Medulla oblongata (tissue), 1 donor: ENCODE measurements around the gene NDUFS3.
"Not testable (repeated sequence)": the region's sequence is repeated elsewhere in the genome, so short reads cannot be mapped to it uniquely, and the experiment has no call there.

Experiments
- DNase-seq: peaks from one replicate; pipeline ENCODE4 v3.0.0-alpha.2; 2015; ENCODE audit errors: extremely low spot score

NDUFS3 gene

DNA sequence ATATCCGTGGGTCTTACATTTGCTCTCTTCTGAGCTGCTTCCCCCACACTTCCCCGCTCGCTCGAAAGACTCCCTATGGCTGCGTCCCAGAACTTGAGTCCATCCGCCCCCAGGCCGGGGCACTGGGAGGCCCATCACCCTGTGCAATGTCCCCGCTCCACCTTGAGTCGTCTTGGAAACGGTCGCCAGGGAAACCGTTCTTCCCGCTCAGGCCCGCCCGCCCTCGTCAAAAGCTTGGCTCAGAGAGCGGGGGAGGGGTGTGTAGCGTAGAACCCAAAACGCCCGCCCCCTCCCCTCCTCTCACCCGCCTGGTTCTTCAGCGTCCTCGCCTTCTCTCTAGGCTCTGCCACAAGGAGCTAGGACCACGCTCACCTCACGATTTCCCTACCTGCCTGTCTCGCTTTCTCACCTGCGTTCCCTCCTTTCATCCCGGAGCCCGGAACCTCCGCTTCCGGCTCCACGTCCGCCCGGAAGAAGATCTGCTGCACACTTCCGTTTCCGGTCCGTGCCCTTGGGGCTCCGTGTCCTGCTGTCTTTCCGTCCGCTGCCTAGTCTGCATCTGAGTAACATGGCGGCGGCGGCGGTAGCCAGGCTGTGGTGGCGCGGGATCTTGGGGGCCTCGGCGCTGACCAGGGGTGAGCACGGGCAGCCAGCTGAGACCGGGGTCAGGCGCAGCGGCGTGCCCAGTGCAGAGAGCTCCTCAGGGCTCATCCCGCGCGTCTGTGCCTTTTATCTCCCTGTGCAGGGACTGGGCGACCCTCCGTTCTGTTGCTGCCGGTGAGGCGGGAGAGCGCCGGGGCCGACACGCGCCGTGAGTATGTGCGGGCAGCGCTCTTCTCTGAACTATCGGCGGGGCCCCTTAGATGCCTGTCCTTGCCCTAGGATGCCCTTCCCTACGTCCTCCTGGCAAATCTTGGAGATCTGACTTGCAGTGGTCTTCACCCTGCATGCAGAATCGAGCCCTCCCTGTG lies at the start of gene NDUFS3, which contains the start of gene KBTBD4:
Gene NDUFS3 (plus strand): TSS at position 551 of the 971 bp plus-strand sequence. CDS start 18 bp downstream, at position 569.
Gene KBTBD4 (minus strand): TSS at position 447 of the 971 bp plus-strand sequence. CDS start 19 bp downstream, at position 428.
- peak; percentile 94 for DNase-seq

DNA sequence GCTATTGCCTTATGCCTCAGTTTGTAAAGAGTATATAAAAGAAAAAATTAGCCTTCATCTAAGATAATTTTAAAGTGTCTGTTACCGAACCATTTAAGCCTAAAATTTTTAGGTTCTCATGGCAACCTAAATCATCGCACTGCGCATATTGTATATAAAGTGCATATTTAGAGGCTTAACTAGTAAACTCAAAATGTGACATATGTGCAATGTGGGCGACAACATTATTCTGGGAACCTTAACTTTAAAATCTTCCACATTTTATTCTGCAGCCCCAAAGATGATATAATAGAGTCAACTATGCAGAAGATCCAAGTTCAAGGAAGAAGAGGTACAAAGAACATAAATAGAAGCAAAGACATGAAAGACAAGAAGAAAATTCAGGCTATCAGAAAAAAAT lies 48.9 kb upstream of the NDUFS3 start:
- no peak for DNase-seq

DNA sequence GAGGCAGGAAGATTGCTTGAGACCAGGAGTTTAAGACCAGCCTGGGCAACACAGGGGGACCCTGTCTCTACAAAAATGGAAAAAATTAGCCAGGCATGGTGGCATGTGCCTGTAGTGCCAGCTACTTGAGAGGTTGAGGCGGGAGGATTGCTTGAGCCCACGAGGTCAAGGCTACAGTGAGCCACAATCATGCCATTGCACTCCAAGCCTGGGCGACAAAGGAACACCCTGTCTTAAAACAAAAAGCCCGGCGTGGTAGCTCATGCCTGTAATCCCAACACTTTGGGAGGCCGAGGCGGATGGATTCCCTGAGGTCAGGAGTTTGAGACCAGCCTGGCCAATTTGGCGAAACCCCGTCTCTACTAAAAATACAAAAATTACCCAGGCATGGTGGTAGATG lies 48.2 kb upstream of the NDUFS3 start:
- DNase-seq, result not testable (repeated sequence)

DNA sequence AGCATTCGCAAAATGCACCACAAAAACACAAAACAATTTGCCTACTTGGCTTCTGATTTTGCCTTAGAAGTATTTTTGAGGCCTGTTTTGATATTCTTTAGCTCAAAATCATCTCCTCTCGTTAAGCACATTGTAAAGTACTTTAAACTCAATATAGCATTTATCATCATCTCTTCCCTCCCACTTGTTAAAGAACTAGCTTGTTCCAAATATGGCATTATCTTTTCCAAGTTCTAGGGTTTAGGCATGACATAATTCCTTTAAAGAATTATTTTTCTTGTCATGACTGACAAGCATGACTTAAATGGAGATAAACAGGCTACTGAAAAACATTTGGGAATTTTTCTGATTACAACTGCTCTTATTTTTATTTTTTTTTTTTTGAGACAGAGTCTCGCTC lies 47.2 kb upstream of the NDUFS3 start:
- DNase-seq, result no peak

DNA sequence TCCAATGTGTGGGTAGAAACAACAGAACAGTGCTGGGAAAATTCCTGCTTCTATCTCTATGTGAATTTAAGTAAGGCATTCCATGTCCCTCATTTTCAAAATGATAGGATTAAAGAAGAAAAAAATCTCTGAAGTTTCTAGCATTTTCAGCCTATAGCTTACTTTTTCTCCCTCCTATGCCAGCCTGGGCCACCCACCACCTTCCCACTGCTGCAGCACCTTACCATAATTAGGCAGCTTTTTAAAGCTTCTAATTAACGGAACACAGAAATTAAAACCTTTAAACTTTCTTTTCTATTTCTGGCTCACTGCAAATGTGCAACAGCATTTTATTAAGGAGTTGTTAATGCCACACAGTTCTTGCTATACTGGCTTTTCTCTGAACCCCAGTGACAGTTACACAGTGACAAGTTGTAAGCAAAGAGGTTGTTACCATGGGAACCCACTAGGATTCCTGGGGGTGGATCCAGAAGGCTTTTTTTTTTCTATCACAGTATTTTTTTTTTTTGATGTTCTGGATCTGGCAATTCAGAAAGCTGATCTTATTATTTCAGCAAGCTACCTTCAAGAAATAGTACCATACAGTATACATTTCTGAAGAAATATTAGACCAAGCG lies 46.2 kb upstream of the NDUFS3 start:
- peak; percentile 13 for DNase-seq

DNA sequence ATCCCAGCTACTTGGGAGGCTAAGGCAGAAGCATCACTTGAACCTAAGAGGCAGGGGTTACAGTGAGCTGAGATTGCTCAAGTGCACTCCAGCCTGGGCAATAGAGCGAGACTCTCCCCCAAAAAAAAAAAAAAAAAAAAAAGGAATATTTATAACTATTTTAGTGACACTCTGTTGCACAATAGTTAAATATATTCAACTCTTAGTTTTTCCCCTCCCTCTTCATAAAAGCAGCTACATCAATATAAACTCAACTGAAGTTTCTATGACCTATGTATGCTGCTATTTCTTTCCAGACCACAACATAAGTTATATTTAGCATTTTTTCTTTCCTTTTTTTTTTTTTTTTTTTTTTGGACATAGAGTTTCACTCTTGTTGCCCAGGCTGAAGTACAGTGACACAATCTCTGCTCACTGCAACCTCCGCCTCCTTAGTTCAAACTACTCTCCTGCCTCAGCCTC lies 45.2 kb upstream of the NDUFS3 start:
- no peak for DNase-seq

DNA sequence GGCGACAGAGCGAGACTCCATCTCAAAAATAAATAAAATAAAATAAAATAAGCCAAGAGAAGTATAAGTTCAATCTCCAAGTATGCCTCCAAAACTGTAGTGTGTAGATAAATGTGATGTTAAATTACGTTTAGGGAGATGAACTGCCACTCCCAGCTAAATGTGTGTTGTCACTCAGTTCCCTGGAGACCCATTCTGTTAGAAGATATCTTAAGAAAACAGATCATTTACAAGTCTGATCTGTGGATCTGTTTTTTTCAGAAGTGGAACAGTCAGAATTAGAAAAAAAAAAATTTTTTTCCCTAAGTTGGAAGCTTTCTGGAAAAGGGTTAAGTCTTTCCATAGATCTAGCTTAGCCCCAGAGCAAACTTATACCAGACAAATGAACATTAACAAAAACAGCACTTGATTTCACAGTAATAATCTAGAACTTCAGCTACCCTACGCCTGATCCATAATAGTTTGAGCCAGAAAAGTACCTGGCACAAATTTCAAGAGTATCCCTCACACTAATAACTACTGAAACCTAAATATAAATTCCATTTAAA lies 44.1 kb upstream of the NDUFS3 start:
- no peak for DNase-seq

DNA sequence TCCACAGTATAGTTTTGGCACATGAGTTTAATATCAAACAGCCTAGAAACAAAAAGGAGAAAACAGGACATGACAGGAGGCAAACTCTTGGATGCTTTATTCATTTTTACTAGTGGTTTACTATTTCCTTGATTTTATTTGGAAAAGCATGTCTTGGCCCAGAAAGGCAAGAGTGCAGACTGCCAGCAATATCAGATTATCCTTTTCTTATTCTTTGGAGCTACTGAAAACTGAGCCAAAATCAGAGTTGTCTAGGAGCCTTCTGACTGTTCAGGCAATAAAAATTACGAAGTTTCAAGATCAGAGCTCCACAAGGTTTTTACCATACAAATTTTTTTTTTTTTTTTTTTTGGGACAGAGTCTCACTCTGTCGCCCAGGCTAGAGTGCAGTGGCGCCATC lies 42.0 kb upstream of the NDUFS3 start:
- peak; percentile 17 for DNase-seq

DNA sequence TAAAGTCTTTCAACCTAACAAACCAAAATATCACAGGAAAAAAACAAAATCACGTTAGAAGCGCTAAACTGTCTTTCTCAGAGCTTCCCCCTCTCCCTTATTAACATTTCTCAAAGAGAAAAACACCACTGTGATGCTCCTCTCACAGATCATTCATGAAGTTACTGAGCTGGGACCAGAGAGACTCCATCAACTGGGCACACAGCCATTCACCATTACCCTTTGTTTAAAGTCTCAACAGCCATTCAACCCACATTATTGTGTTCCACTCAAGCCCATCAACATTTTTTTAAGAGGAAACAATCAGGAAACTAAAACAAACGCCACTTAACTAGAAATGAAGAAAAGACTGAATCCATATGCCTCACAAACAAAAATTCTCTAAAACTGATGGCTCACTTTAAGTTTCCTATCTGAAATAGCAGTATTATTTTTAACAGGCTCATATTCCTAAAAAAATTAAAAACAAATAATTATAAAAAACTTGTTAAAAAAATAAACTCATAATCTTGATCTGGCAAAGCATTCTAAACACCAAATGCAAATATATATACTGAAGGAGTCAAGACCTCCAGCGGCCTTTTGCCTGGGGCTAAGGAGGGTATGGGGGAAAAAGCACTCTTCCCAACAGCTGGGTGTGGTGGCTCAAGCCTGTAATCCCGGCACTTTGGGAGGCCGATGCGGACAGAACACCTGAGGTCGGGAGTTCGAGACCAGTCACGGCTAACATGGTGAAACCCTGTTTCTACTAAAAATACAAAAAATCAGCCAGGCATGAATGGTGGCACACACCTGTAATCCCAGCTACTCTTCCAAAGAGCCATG lies 39.9 kb upstream of the NDUFS3 start:
- DNase-seq, result peak; percentile 76

DNA sequence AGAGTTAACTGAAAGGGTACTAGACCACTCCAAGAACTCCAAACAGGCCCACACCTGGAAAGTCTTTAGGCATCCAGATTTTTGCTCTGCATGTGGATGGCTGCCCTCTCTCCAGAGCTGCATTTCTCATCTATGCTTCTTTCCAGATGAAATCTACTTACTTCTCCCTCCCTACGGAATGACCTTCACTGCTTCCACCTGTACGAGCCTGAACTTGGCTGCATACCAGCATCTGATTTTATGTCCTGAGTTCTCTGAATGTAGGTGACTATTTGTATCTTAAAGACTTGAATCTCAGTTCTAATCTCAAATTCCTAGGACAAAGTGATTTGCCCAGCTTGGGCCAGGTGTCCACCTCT lies 39.2 kb upstream of the NDUFS3 start:
- DNase-seq, result no peak

DNA sequence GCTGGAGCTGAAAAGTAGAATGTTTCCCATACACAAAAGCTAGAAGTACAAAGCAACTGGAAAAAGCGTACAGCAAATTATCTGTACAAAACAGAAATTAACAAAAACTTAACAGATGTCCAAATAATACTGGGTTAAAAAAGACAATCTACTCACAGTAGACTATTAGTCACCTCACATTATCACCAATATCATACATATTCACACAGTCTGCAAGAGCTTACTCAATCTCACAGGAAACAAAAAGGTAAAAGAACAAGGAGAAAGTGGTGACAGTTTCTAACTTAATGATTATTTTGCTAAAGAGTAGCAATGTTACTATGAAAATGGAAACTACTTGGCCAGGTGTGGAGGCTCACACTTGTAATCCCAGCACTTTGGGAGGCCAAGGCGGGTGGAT lies 37.8 kb upstream of the NDUFS3 start:
- no peak for DNase-seq

DNA sequence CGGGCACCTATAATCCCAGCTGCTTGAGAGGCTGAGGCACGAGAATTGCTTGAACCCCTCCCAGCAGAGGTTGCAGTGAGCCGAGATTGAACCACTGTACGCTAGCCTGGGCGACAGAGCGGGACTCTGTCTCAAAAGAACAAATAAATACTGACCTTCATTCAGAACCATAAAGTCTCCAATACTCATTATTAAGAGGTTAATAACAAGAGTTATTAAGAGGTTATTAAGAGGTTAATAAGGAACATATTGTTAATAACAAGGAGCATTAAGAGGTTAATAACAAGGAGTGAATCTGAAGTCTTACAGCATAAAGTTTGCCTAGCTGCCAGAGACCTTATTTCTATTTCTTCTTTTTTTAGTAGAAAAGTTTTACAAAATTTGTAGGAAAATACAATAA lies 33.6 kb upstream of the NDUFS3 start:
- DNase-seq, result no peak

DNA sequence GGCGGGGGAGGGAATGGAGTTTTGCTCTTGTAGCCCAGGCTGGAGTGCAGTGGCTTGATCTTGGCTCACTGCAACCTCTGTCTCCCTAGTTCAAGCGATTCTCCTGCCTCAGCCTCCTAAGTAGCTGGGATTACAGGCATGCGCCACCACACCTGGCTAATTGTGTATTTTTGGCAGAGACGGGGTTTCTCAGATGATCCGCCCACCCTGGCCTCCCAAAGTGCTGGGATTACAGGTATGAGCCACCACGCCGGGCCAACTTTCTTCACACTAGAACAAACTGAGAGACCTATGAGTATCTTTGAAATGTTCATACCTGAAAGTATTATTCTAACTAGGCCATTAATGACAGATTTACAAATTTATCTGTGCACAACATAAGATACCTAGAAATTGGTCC lies 32.6 kb upstream of the NDUFS3 start:
- DNase-seq, result not testable (repeated sequence)

DNA sequence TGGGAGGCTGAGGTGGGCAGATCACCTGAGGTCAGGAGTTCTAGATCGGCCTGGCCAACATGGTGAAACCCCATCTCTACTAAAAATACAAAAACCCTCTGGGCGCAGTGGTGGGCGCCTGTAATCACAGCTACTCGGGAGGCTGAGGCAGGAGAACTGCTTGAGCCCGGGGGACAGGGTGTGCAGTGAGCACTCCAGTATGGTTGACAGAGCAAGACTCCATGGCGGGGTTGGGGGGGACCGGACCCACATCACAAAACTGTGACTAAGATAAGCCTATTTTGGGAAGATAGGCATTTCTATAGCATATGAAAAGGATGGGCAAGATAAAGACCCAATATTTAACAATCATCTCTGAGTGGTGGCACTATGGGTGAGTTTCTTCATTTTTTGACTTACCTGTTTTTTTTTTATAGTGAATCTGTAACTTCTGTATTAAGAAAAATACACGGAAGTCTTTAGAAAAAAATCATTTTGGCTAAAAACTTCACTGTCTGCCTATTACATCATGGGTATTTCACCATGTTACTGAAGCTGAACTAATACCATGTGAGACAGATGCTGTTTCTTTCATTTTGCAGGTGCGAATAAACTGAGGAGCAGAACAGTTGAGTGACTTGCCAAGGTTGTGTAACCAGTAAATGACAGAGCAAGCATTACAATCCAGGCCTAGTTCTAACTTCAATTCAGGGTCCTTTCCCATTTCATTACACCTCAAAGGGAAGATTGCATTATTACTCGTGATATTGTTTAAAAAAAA lies 28.4 kb upstream of the NDUFS3 start:
- DNase-seq, result no peak

DNA sequence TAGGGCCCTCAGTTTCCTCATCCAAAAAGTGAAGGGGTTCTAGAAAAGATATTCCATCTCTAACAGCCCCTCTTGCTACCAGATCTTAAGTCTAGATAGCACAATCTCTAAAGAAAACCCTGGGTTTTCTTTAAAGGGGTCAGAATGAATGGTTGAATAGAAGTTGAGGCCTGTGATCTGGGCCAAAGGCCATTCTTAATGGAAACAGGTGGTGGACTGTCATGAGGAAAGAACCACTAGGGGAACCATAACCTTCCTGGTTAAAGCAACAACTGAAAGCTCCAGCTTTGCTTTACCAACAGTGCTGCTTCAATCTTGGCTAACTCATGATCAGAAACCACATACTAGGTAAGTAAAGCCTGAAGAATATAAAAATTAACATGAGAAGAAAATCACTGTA lies 27.8 kb upstream of the NDUFS3 start:
- no peak for DNase-seq

DNA sequence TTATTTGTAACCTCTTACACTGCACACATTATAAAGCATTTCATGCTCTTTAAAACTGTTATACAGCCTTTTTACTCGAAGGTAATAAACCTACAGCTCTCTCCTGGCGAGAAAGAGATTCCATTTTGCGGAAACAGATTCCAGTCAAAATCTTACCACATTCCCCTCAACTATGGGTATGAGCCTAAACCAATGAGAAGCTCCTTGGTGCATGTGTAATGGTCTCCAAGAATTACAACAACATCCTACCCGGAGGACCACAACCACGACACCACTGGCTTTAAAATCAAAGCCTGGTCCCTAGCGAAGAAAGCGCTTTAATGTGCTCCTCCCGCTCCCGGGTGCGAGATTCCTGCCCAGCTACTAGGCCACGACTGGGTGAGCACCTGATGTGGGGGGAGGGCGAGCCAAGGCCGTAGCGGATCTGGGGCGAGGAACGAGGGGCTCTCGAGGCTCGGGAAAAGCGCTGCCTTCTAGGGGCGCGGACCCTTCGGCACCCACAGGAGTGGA lies 26.8 kb upstream of the NDUFS3 start:
- peak; percentile 34 for DNase-seq

DNA sequence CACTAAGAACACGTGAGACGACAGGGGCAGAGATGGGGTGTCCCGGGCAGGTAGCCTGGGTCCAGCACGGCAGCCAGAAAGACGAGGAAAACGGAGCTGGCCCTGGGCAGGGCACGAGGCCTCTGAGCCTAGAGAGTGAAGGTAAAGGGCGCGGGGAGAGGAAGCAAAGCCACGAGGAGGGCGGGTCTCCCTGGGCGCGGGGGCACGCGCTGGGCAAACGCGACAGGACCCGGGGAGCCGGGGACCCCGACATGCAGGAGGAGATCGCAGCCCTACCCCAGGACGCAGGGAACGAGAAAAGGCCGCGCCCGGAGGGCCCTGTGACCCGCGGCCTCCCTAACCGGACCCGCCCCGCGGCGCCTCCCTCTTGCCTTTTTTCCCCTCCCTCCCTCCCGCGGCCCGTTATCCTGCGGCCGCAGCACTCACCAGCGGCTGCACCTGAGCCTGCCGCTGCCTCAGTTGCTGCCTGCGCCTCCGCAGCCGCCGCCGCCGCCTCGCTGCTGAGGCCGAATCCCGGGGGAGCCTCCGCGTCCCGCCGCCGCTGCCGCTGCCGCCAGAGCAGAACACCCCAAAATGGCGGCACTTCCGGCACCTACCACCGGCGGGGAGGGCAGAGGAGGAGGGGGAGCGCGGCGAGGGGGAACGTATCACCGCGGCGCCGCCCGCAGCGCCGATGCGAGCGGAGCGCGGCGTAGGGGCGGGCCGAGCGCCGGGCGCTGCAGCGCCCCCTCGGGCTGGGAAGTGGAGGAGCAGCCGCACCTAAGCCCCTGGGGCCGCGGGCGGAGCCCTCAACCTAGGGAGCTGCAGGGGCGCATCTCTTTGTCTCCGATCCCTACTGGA lies 26.1 kb upstream of the NDUFS3 start, which contains the start of gene CELF1:
Gene CELF1 (minus strand): TSS at position 567 of the 840 bp plus-strand sequence. CDS start 53,609 bp downstream, outside the sequence.
- DNase-seq, result peak; percentile 93

DNA sequence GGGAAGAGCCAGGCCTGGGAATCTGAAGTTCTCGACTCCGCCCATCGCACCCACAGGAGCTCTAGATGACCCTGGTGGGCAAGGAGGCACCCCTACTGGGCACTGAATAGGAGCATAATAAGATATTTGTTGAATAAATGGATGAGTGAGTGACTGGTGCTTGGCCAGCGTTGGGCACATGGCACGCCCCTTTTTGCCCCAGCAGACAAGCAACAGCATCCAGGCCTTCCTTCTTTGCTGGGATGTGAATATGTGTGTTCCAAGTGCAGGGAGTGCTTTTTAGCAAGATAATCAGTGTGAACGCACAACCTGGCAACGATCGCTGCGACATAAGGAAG lies 25.5 kb upstream of the NDUFS3 start:
- DNase-seq, result no peak

DNA sequence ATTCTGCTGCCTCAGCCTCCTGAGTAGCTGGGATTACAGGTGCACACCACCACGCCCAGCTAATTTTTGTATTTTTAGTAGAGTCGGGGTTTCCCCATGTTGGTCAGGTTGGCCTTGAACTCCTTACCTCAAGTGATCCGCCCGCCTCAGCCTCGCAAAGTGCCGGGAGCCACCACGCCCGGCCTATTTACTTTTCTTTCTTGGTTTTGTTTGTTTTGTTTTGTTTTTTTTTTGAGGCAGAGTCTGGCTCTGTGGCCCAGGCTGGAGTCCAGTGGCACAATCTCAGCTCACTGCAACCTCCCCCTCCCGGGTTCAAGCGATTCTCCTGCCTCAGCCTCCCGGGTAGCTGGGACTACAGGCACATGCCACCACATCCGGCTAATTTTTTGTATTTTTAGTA lies 21.9 kb upstream of the NDUFS3 start:
- not testable (repeated sequence) for DNase-seq

DNA sequence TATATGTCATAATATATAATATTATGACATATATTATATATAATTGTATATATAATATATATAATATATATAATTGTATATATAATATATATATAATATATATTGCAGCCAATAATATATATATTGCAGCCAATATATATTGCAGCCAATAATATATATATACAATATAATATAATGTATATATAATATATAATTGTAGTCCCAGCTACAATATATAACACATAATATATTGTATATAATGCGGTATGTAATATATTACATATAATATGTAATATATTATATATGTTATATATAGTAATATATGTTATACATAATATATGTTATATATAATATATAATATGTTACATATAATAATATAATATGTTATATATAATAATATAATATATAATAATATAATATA lies 20.2 kb upstream of the NDUFS3 start:
- no peak for DNase-seq
